SK-N-SH treated with all-trans-retinoic acid at 6 μM for 48 hours (cell line): ENCODE data around the gene CNGB1.

ENCODE experiments used
- ATAC-seq: fragments of 200-7000 bp; cut with Tn5 transposase; 3 replicates; pipeline ENCODE4 v1.9.1; 2020; ENCODE audit warnings: mild to moderate bottlenecking, moderate library complexity
- ARNTL ChIP-seq: fragments of 450-650 bp; formaldehyde crosslinking; IDR thresholded peaks from 2 replicates; pipeline ENCODE4 v1.5.0; 2020; ENCODE audit warnings: low read depth, mild to moderate bottlenecking, moderate library complexity, borderline replicate concordance
- BACH2 ChIP-seq: fragments of 250-450 bp; sonication (Bioruptor Pico); IDR thresholded peaks from 2 replicates; pipeline ENCODE4 v1.9.0; 2021; ENCODE audit warnings: mild to moderate bottlenecking, borderline replicate concordance
- CSDC2 ChIP-seq: fragments of 250-450 bp; sonication (Bioruptor Pico); IDR thresholded peaks from 2 replicates; pipeline ENCODE4 v1.5.0; 2020; ENCODE audit warnings: mild to moderate bottlenecking, moderate library complexity
- ISL1 ChIP-seq: fragments of 250-450 bp; sonication (Bioruptor Pico); IDR thresholded peaks from 2 replicates; pipeline ENCODE4 v2.1.2; 2022; ENCODE audit warnings: mild to moderate bottlenecking, moderate library complexity
- OSR1 ChIP-seq: fragments of 250-450 bp; sonication (Bioruptor Pico); IDR thresholded peaks from 2 replicates; pipeline ENCODE4 v1.8.0; 2022; ENCODE audit warnings: moderate library complexity, mild to moderate bottlenecking, inconsistent platforms
- PATZ1 ChIP-seq: fragments of 250-450 bp; sonication (Bioruptor Pico); IDR thresholded peaks from 2 replicates; pipeline ENCODE4 v1.8.0; 2020; ENCODE audit warnings: mild to moderate bottlenecking, moderate library complexity, borderline replicate concordance
- POU6F1 ChIP-seq: fragments of 250-450 bp; sonication (Bioruptor Pico); IDR thresholded peaks from 2 replicates; pipeline ENCODE4 v1.8.0; 2021; ENCODE audit warnings: low read depth, mild to moderate bottlenecking, moderate library complexity, borderline replicate concordance
- PPARA ChIP-seq: fragments of 250-450 bp; sonication (Bioruptor Pico); IDR thresholded peaks from 2 replicates; pipeline ENCODE4 v1.5.0; 2020; ENCODE audit warnings: mild to moderate bottlenecking, borderline replicate concordance
- TCF4 ChIP-seq: fragments of 250-450 bp; sonication (Bioruptor Pico); IDR thresholded peaks from 2 replicates; pipeline ENCODE4 v1.8.0; 2021; ENCODE audit warnings: mild to moderate bottlenecking, moderate library complexity, borderline replicate concordance
- TOX ChIP-seq: fragments of 250-450 bp; sonication (Bioruptor Pico); IDR thresholded peaks from 2 replicates; pipeline ENCODE4 v1.8.0; 2021; ENCODE audit warnings: mild to moderate bottlenecking, moderate library complexity, borderline replicate concordance
- TSHZ2 ChIP-seq: fragments of 250-450 bp; sonication (Bioruptor Pico); IDR thresholded peaks from 2 replicates; pipeline ENCODE4 v1.5.0; 2020; ENCODE audit warnings: mild to moderate bottlenecking, moderate library complexity
- ZC3H10 ChIP-seq: fragments of 250-450 bp; sonication (Bioruptor Pico); IDR thresholded peaks from 2 replicates; pipeline ENCODE4 v1.5.1; 2021; ENCODE audit warnings: mild to moderate bottlenecking, moderate library complexity
- ZFP3 ChIP-seq: fragments of 250-450 bp; sonication (Bioruptor Pico); IDR thresholded peaks from 2 replicates; pipeline ENCODE4 v1.5.0; 2020; ENCODE audit warnings: mild to moderate bottlenecking, moderate library complexity
- ZFP30 ChIP-seq: fragments of 450-650 bp; formaldehyde crosslinking; IDR thresholded peaks from 2 replicates; pipeline ENCODE4 v1.5.0; 2022; ENCODE audit warnings: mild to moderate bottlenecking, moderate library complexity
- ZNF565 ChIP-seq: fragments of 450-650 bp; formaldehyde crosslinking; conservative IDR thresholded peaks from 2 replicates; pipeline ENCODE4 v1.5.0; 2020; ENCODE audit warnings: low read depth, mild to moderate bottlenecking, moderate library complexity
- TF ChIP-seq, protein P1 (sequence below): fragments of 250-450 bp; sonication (Bioruptor Pico); IDR thresholded peaks from 2 replicates; pipeline ENCODE4 v1.5.1; 2021; ENCODE audit warnings: mild to moderate bottlenecking, moderate library complexity

Gene CNGB1

GRCh38 chr16:57842601-57843000 lies 128.3 kb downstream of the CNGB1 start:
- ATAC-seq: no peak
- TF ChIP-seq PATZ1 (no peak), ZFP30 (CRISPR knock-in tag) (no peak), PPARA (CRISPR knock-in tag) (no peak), CSDC2 (no peak), POU6F1 (no peak), OSR1 (CRISPR knock-in tag) (no peak), BACH2 (no peak), TSHZ2 (no peak), ZFP3 (CRISPR knock-in tag) (no peak), ZNF565 (CRISPR knock-in tag) (no peak), ZC3H10 (CRISPR knock-in tag) (no peak), ISL1 (CRISPR knock-in tag) (no peak)
- TF ChIP-seq, protein P1, sequence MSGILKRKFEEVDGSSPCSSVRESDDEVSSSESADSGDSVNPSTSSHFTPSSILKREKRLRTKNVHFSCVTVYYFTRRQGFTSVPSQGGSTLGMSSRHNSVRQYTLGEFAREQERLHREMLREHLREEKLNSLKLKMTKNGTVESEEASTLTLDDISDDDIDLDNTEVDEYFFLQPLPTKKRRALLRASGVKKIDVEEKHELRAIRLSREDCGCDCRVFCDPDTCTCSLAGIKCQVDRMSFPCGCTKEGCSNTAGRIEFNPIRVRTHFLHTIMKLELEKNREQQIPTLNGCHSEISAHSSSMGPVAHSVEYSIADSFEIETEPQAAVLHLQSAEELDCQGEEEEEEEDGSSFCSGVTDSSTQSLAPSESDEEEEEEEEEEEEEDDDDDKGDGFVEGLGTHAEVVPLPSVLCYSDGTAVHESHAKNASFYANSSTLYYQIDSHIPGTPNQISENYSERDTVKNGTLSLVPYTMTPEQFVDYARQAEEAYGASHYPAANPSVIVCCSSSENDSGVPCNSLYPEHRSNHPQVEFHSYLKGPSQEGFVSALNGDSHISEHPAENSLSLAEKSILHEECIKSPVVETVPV: no peak

DNA sequence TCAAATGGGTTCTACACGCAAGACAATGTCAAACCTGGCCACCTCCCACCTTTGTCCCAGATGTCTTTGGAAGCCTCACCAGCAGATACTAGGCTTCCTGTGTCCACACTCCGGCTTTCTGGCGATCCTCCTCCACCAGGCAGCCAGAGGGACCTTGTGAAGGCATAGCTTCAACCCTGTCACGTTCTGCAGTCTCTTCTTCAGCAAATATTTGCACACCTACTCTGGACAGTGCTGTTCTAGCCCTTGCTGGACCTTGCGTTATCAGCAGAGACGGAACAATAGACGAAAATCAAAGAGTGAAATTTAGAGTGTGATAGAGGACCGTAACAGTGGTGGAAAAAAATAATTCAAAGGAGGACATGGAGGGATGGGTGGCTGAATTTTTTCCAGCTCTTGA lies 130.1 kb downstream of the CNGB1 start:
- TF ChIP-seq TOX (no peak), ARNTL (CRISPR knock-in tag) (no peak), TCF4 (CRISPR knock-in tag) (no peak), PATZ1 (no peak), TSHZ2 (no peak), PPARA (CRISPR knock-in tag) (no peak)
- TF ChIP-seq, protein P1: no peak
- ATAC-seq: no peak
